Naive thymus-derived CD4-positive, alpha-beta T cell (primary cell): Measurements from ENCODE around the gene HAUS7. TPM values are rescaled to one million over a fixed set of nuclear protein-coding genes. Genes with fewer than 3 reads are reported as not detected.
"Not testable (repeated sequence)": the region's sequence is repeated elsewhere in the genome, so short reads cannot be mapped to it uniquely, and the experiment has no call there.

Experiments
- ATAC-seq: fragments of 150-1000 bp; cut with Tn5 transposase; 2 replicates; pipeline ENCODE4 v1.10.0; 2021; ENCODE audit warnings: mild to moderate bottlenecking, moderate library complexity
- CTCF ChIA-PET: fragments of 350-600 bp; sonication (Branson Sonifier 250); formaldehyde crosslinking; loops from one replicate; lab custom pipeline; 2021; ENCODE audit warnings: antibody characterized with exemption; lab: Charles Lee
- POLR2A ChIA-PET: fragments of 350-600 bp; sonication (Branson Sonifier 250); formaldehyde crosslinking; loops from one replicate; lab custom pipeline; 2021; ENCODE audit warnings: antibody characterized with exemption, inconsistent platforms; lab: Charles Lee
- DNase-seq, 9 donors: peaks; one replicate each; pipeline versions ENCODE4 v3.0.0 to v3.0.0-alpha.2; 2020 to 2022; ENCODE audit warnings: mixed read lengths in 1 of 9
- H3K27ac ChIP-seq: one replicate; pipeline ENCODE4 v1.7.0; 2013; ENCODE audit warnings: mild to moderate bottlenecking, low read depth, low read length, moderate library complexity
- H3K27me3 ChIP-seq, 2 donors: one replicate each; pipeline ENCODE4 v1.7.0; 2013; ENCODE audit warnings: low read length in 2 of 2, mild to moderate bottlenecking in 2 of 2, moderate library complexity in 2 of 2; ENCODE audit not compliant: control insufficient read depth in 2 of 2, insufficient read depth in 2 of 2
- H3K36me3 ChIP-seq, 3 experiments: 1 replicate in 2 of 3; 2 replicates in 1 of 3; pipeline ENCODE4 v1.7.0; 2013; ENCODE audit warnings: low read length in 3 of 3, mild to moderate bottlenecking in 3 of 3, moderate library complexity in 1 of 3; ENCODE audit not compliant: insufficient read depth in 3 of 3, control insufficient read depth in 2 of 3
- H3K4me1 ChIP-seq, 2 donors: one replicate each; pipeline ENCODE4 v1.7.0; 2013; ENCODE audit warnings: low read length in 2 of 2, mild to moderate bottlenecking in 2 of 2, moderate library complexity in 1 of 2; ENCODE audit not compliant: control insufficient read depth in 2 of 2, insufficient read depth in 2 of 2
- H3K4me3 ChIP-seq: 2 replicates; pipeline ENCODE4 v1.7.0; 2013; ENCODE audit warnings: mild to moderate bottlenecking, low read length
- H3K9me3 ChIP-seq, 3 experiments: 1 replicate in 2 of 3; 2 replicates in 1 of 3; pipeline ENCODE4 v1.7.0; 2013; ENCODE audit warnings: low read length in 3 of 3; ENCODE audit not compliant: control insufficient read depth in 2 of 3
- H3K27ac Mint-ChIP-seq, 9 donors: one replicate each; pipeline ENCODE4 v1.8.0; 2020 to 2022; ENCODE audit warnings: mixed read lengths in 9 of 9, mild to moderate bottlenecking in 8 of 9, moderate library complexity in 5 of 9, inconsistent platforms in 2 of 9
- H3K27me3 Mint-ChIP-seq, 5 donors: one replicate each; pipeline ENCODE4 v1.8.0; 2021 to 2022; ENCODE audit warnings: mixed read lengths in 5 of 5, mild to moderate bottlenecking in 1 of 5
- H3K36me3 Mint-ChIP-seq, 5 donors: one replicate each; pipeline ENCODE4 v1.8.0; 2020 to 2022; ENCODE audit warnings: mixed read lengths in 5 of 5, mild to moderate bottlenecking in 3 of 5, inconsistent platforms in 1 of 5
- H3K4me1 Mint-ChIP-seq, 7 donors: one replicate each; pipeline ENCODE4 v1.8.0; 2020 to 2022; ENCODE audit warnings: mixed read lengths in 7 of 7, mild to moderate bottlenecking in 3 of 7, inconsistent platforms in 1 of 7
- H3K4me3 Mint-ChIP-seq, 10 donors: one replicate each; pipeline ENCODE4 v1.8.0; 2020 to 2022; ENCODE audit warnings: mild to moderate bottlenecking in 10 of 10, mixed read lengths in 10 of 10, moderate library complexity in 6 of 10, inconsistent platforms in 2 of 10
- H3K9me3 Mint-ChIP-seq, 11 donors: one replicate each; pipeline ENCODE4 v1.8.0; 2020 to 2022; ENCODE audit warnings: mixed read lengths in 11 of 11, mild to moderate bottlenecking in 4 of 11, inconsistent platforms in 1 of 11, moderate library complexity in 1 of 11
- intact Hi-C, 2 donors: fragments of 100-400 bp; cut with micrococcal nuclease; formaldehyde crosslinking; loops; one replicate each; pipeline ENCODE4 v1.15.1; 2023
- polyA plus RNA-seq, 2 donors: library from polyadenylated mRNA; unstranded; fragments of 300-500 nt; fragmentation: Illumina TruSeq; gene quantifications; one replicate each; pipeline ENCODE4 v1.2.3, GENCODE V29; 2021
- total RNA-seq, 6 experiments: library from RNA in 5 of 6; stranded (reverse) in 5 of 6; gene quantifications; 1 replicate in 5 of 6; 2 replicates in 1 of 6; pipeline ENCODE4 v1.2.3 and lab custom pipeline; 2021 to 2026

The HAUS7 gene
- total and polyA plus RNA-seq, 7 experiments from 2014 or later: 20.7 to 44.8 (median 28.4) TPM

DNA sequence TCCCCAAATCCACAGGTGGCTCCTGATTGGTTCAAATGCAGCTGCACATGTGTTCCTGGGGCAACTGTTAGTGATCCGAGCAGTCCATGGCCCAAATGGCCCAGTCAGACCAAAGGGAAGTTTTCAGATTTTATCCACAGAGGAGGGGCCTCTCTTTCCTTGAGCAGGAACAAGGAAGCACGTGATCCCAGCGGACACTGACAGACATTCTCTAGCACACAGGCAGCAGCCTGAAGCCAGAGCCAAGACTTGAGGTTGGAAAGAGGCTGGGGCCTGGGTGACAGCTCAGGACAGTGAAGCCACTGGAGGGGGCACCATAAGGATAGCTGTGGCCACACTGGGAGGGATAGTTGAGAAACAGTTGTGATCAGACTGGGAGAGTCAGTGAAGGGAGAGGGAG lies 62.6 kb downstream of the HAUS7 start:
- Mint-ChIP-seq H3K4me3 (no peak overlapping the region), H3K4me1 (peaks cover 0 to 12% (median 8%) of the 10 kb centered on the region in 7 donors), H3K9me3 (no peaks in the 10 kb centered on the region), H3K36me3 (no peaks in the 10 kb centered on the region), H3K27me3 (peaks cover 0 to 22% (median 0%) of the 10 kb centered on the region in 5 donors), H3K27ac (no peak overlapping the region)
- ChIA-PET POLR2A (no interaction called here), CTCF (no interaction called here)
- Histone ChIP-seq H3K4me1 (no peaks in the 10 kb centered on the region), H3K4me3 (no peak overlapping the region), H3K36me3 (no peaks in the 10 kb centered on the region), H3K27me3 (no peaks in the 10 kb centered on the region), H3K9me3 (no peaks in the 10 kb centered on the region), H3K27ac (no peak overlapping the region)
- intact Hi-C loops: no loop called here
- ATAC-seq (no peak), DNase-seq (no peak)

DNA sequence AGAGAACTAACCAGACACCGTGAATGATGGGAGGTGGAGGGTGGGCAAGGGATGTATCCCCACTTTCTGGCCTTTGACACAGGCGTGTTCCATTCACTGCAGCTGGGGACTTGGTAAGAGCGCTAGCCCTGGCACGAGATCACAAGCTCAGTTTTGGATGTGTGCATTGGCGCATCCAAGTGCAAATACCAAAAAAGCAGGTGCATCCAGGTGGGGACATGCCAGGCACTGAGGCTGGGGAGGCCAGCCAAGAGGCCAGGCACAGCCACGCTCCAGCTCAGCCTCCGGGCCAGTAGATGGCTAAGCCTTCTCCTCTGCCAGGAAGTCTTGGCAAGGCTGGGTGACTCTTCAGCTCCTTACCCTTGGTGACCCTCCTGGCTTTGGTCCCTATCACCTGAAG lies 63.5 kb downstream of the HAUS7 start:
- no peak overlapping the region for H3K27ac ChIP-seq
- ChIA-PET POLR2A (no interaction called here), CTCF (no interaction called here)
- no peaks in the 10 kb centered on the region for H3K4me1 ChIP-seq
- Mint-ChIP-seq H3K27ac (no peak overlapping the region), H3K27me3 (peaks cover 0 to 25% (median 0%) of the 10 kb centered on the region in 5 donors), H3K4me3 (no peak overlapping the region), H3K4me1 (peaks cover 0 to 6% (median 1%) of the 10 kb centered on the region in 7 donors), H3K9me3 (no peaks in the 10 kb centered on the region), H3K36me3 (no peaks in the 10 kb centered on the region)
- no peak overlapping the region for H3K4me3 ChIP-seq
- intact Hi-C loops: no loop called here
- ATAC-seq (no peak), DNase-seq (no peak)
- H3K27me3 ChIP-seq: no peaks in the 10 kb centered on the region
- no peaks in the 10 kb centered on the region for H3K36me3 ChIP-seq
- no peaks in the 10 kb centered on the region for H3K9me3 ChIP-seq

DNA sequence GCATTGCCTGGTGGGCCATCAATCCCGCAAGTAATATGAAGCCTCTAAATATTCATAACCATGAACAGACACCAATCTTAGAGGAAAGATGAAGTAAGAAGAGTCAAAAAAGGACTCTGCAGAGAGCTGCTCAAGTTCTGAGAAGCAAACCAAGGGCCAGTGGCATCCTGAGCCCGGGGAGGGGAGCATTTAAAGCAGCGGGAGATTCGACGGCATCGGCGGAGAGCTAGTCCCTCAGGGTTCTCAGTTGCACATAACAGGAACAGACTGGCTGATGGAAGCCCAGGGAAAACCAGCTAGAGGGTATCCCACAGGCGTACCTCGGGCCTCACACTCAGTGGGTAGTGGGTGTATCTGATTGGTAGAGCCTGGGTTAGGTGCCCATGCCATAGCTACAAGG lies 64.4 kb downstream of the HAUS7 start:
- intact Hi-C loops: no loop called here
- H3K36me3 Mint-ChIP-seq: no peaks in the 10 kb centered on the region
- no peak overlapping the region for H3K4me3 Mint-ChIP-seq
- no peak for ATAC-seq
- H3K27me3 Mint-ChIP-seq: peaks cover 0 to 25% (median 0%) of the 10 kb centered on the region in 5 donors
- CTCF ChIA-PET: no interaction called here
- DNase-seq: no peak
- Histone ChIP-seq H3K27ac (no peak overlapping the region), H3K9me3 (no peaks in the 10 kb centered on the region), H3K36me3 (no peaks in the 10 kb centered on the region), H3K4me1 (no peaks in the 10 kb centered on the region), H3K27me3 (no peaks in the 10 kb centered on the region), H3K4me3 (no peak overlapping the region)
- no peak overlapping the region for H3K27ac Mint-ChIP-seq
- no peaks in the 10 kb centered on the region for H3K9me3 Mint-ChIP-seq
- POLR2A ChIA-PET: no interaction called here
- H3K4me1 Mint-ChIP-seq: peaks cover 0 to 4% (median 0%) of the 10 kb centered on the region in 7 donors

DNA sequence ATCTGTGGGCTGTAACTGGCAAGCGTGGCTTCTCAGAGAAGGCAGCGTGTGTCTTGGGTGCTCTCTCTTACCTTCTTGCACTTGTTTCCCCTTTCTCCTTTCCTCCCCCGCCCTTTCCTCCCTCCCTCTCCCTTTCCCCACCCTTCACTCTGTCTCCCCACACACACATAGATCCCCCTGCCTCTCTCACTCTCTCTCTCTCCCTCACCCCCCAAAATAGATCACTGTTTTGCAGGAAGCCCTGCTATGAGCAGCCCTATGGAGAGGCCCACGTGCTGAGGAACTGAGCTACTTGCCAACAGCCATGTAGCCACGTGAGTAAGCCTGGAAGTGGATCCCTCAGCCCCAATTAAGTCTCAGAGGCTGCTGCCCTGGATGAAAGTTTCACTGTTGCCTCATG lies 65.0 kb downstream of the HAUS7 start:
- ATAC-seq (no peak), DNase-seq (no peak)
- Mint-ChIP-seq H3K27me3 (peaks cover 0 to 25% (median 0%) of the 10 kb centered on the region in 5 donors), H3K4me1 (peaks cover 0 to 4% (median 0%) of the 10 kb centered on the region in 7 donors), H3K27ac (no peak overlapping the region), H3K36me3 (no peaks in the 10 kb centered on the region), H3K4me3 (no peak overlapping the region), H3K9me3 (no peaks in the 10 kb centered on the region)
- no peaks in the 10 kb centered on the region for H3K4me1 ChIP-seq
- POLR2A ChIA-PET: no interaction called here
- CTCF ChIA-PET: no interaction called here
- H3K4me3 ChIP-seq: no peak overlapping the region
- intact Hi-C loops: no loop called here
- no peaks in the 10 kb centered on the region for H3K9me3 ChIP-seq
- no peak overlapping the region for H3K27ac ChIP-seq
- H3K27me3 ChIP-seq: no peaks in the 10 kb centered on the region
- H3K36me3 ChIP-seq: no peaks in the 10 kb centered on the region

DNA sequence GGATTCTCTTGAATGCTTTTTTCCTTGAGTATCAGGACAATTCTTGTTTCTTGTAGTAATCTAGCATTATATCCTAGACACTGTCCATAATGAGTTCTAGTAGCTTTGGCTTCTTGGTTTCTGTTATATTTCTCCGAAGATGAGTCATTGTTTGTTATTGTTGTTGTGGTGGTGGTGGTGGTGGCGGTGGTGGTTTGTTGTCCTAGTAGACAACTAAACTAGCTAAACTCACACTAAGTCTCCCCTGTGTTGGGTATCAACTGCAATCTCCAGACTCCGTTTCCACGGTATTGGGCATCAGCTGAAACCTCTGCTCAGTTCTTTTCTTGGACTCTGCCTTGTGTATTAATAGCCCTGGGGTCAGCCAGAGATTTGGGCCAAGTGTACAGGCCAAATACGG lies 66.0 kb downstream of the HAUS7 start:
- peaks cover 0 to 25% (median 0%) of the 10 kb centered on the region in 5 donors for H3K27me3 Mint-ChIP-seq
- H3K4me3 ChIP-seq, POLR2A ChIA-PET, H3K27me3 ChIP-seq, H3K27ac ChIP-seq, ATAC-seq, DNase-seq, CTCF ChIA-PET, H3K4me3 Mint-ChIP-seq, H3K9me3 ChIP-seq, H3K9me3 Mint-ChIP-seq, H3K27ac Mint-ChIP-seq, intact Hi-C loops, H3K4me1 Mint-ChIP-seq, H3K36me3 ChIP-seq, H3K36me3 Mint-ChIP-seq, H3K4me1 ChIP-seq: not testable (repeated sequence)

DNA sequence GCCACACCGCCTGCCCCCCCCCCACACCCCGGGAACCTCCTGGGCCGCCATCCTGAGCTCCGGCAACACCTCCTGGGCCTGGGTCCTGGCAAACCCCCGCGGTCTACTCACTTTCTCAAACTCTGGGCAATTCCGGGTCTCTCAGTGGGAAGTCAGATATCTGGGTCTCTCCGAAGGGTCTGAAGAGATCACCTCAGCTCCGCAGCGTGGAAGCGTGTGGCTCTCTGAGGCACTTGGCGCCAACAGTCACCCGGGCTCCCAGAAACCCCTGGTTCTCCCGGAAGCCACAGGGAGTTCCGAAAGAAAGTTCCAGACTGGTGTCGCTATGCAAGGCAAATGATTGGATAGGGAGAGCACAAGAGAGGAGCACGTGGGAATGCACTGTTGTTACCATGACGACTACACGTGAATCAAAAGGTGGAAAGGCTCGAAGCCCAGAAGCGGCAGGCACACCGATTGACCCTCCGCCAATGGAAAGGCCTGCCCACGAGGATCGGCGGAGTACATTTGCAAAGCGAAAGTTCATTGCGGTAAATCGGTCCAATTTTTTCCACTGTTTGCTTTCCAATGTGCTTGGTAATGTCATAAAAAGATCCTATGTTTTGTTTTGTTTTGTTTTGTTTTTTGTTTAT lies 69.1 kb downstream of the HAUS7 start, which contains the start of gene PNMA6E:
Gene PNMA6E, minus strand, starts transcription at position 218 of the 632 bp plus-strand sequence. CDS start 2,501 bp downstream, outside the sequence.
- Histone ChIP-seq H3K4me1 (no peaks in the 10 kb centered on the region), H3K27me3 (no peaks in the 10 kb centered on the region), H3K9me3 (no peaks in the 10 kb centered on the region), H3K36me3 (no peaks in the 10 kb centered on the region), H3K27ac (no peak within 1 kb of the TSS), H3K4me3 (no peak within 1 kb of the TSS)
- H3K4me3 Mint-ChIP-seq: no peak within 1 kb of the TSS
- H3K27me3 Mint-ChIP-seq: peaks cover 0 to 22% (median 0%) of the 10 kb centered on the region in 5 donors
- no peak for ATAC-seq
- no peaks in the 10 kb centered on the region for H3K9me3 Mint-ChIP-seq
- H3K4me1 Mint-ChIP-seq: peaks cover 0 to 6% (median 0%) of the 10 kb centered on the region in 7 donors
- no peak within 1 kb of the TSS for H3K27ac Mint-ChIP-seq
- intact Hi-C loops: no loop called here
- ChIA-PET CTCF (no interaction called here), POLR2A (no interaction called here)
- H3K36me3 Mint-ChIP-seq: no peaks in the 10 kb centered on the region
- DNase-seq: no peak
